K562 (cell line): ENCODE results near the gene NBPF3. TPM values are rescaled to one million over a fixed set of nuclear protein-coding genes. Genes with fewer than 3 reads are reported as not detected.

ENCODE experiments used
- ATAC-seq: fragments of 200-7000 bp; cut with Tn5 transposase; 3 replicates; pipeline ENCODE4 v1.9.1; 2020; ENCODE audit warnings: moderate library complexity
- BruUV-seq: library from RNA; stranded (reverse); fragments of 400-500 nt; replicated peaks from 2 replicates; lab custom pipeline; 2021; lab: Mats Ljungman, UMichigan
- CTCF ChIA-PET: fragments of 300-600 bp; formaldehyde crosslinking; extraction: SDS; loops from one replicate; lab custom pipeline; 2021; ENCODE audit warnings: low intra/inter-chr PET ratio; lab: Yijun Ruan, JAX
- POLR2A ChIA-PET: fragments of 300-600, 350-650 bp; sonication (Branson Sonifier 250); formaldehyde crosslinking; extraction: SDS; loops from one replicate; lab custom pipeline; 2021; ENCODE audit warnings: antibody characterized with exemption, inconsistent platforms; lab: Yijun Ruan, JAX
- DNase-seq, 4 experiments: peaks; one replicate each; pipeline versions ENCODE4 v3.0.0 to v3.0.0-alpha.2; 2011 to 2018; ENCODE audit warnings: low spot score in 3 of 4, mixed read lengths in 3 of 4; ENCODE audit errors: extremely low read depth in 1 of 4
- FAIRE-seq: peaks from 2 replicates; lab custom pipeline; 2011; peaks lifted over from hg19 to GRCh38; lab: Jason Lieb, UNC
- H2AFZ ChIP-seq: 2 replicates; pipeline ENCODE4 v1.6.0; 2011; ENCODE audit warnings: low read depth, low read length, control low read depth, inconsistent platforms
- H3K27ac ChIP-seq: fragments of 200-600 bp; 3 replicates; pipeline ENCODE4 v1.8.0; 2011; ENCODE audit warnings: low read depth, mild to moderate bottlenecking, control low read depth, inconsistent platforms, low read length, moderate library complexity, mixed read lengths; ENCODE audit errors: extremely low read depth
- H3K27me3 ChIP-seq, 2 experiments: fragments of 300-600 bp in 1 of 2; 2 replicates in 1 of 2; 3 replicates in 1 of 2; pipeline versions ENCODE4 v1.6.0 to v1.8.0; 2011; ENCODE audit warnings: inconsistent platforms in 2 of 2, low read length in 2 of 2, mild to moderate bottlenecking in 1 of 2, mixed read lengths in 1 of 2, moderate library complexity in 1 of 2; ENCODE audit not compliant: control insufficient read depth in 2 of 2, insufficient read depth in 2 of 2
- H3K36me3 ChIP-seq: fragments of 300-600 bp; 3 replicates; pipeline ENCODE4 v1.8.0; 2011; ENCODE audit warnings: mild to moderate bottlenecking, low read length, inconsistent platforms; ENCODE audit not compliant: control insufficient read depth, insufficient read depth
- H3K4me1 ChIP-seq, 2 experiments: fragments of 200-600 bp in 1 of 2; replicated peaks in 1 of 2; 2 replicates in 1 of 2; 3 replicates in 1 of 2; pipeline versions ENCODE4 v1.5.1 to v1.8.0; 2011; ENCODE audit warnings: inconsistent platforms in 2 of 2, low read length in 2 of 2, mild to moderate bottlenecking in 1 of 2, mixed read lengths in 1 of 2, moderate library complexity in 1 of 2; ENCODE audit not compliant: control insufficient read depth in 2 of 2, insufficient read depth in 2 of 2
- H3K4me2 ChIP-seq: 2 replicates; pipeline ENCODE4 v1.6.1; 2011; ENCODE audit warnings: low read length, control low read depth, inconsistent platforms, mixed read lengths; ENCODE audit not compliant: insufficient read depth
- H3K4me3 ChIP-seq: fragments of 200-600 bp; sonication (generic), shearing (Covaris generic); 2 replicates; pipeline ENCODE4 v1.5.1; 2016; ENCODE audit warnings: control low read depth, inconsistent platforms
- H3K79me2 ChIP-seq: fragments of 200-600 bp; 3 replicates; pipeline ENCODE4 v1.8.0; 2011; ENCODE audit warnings: low read length, inconsistent platforms; ENCODE audit not compliant: control insufficient read depth, insufficient read depth
- H3K9ac ChIP-seq, 2 experiments: 2 replicates each; pipeline versions ENCODE4 v1.6.0 to v1.6.1; 2011; ENCODE audit warnings: low read depth in 2 of 2, low read length in 2 of 2, control low read depth in 1 of 2, inconsistent platforms in 1 of 2, mild to moderate bottlenecking in 1 of 2, mixed read lengths in 1 of 2; ENCODE audit not compliant: insufficient read depth in 1 of 2
- H3K9me1 ChIP-seq: one replicate; pipeline ENCODE4 v1.6.0; 2011; ENCODE audit warnings: inconsistent platforms, mild to moderate bottlenecking, low read length, moderate library complexity; ENCODE audit not compliant: control insufficient read depth, insufficient read depth
- H3K9me3 ChIP-seq: replicated peaks from 2 replicates; pipeline ENCODE4 v1.5.1; 2011; ENCODE audit warnings: low read depth, low read length, inconsistent platforms; ENCODE audit not compliant: control insufficient read depth, insufficient read depth
- H4K20me1 ChIP-seq: replicated peaks from 2 replicates; pipeline ENCODE4 v1.6.1; 2011; ENCODE audit warnings: low read length, inconsistent platforms, mixed read lengths; ENCODE audit not compliant: control insufficient read depth, insufficient read depth
- CEBPB ChIP-seq: fragments of 450-650 bp; IDR thresholded peaks from 2 replicates; pipeline ENCODE4 v1.6.1; 2016; ENCODE audit warnings: missing genetic modification characterization, missing compliant biosample characterization
- E2F5 ChIP-seq: sonication (generic); formaldehyde crosslinking; IDR thresholded peaks from 2 replicates; pipeline ENCODE4 v1.8.0; 2022; ENCODE audit warnings: mild to moderate bottlenecking, missing genetic modification reagents
- MTA2 ChIP-seq: fragments of 450-650 bp; IDR thresholded peaks from 2 replicates; pipeline ENCODE4 v1.6.1; 2016; ENCODE audit warnings: low read depth
- MTA3 ChIP-seq: fragments of 450-650 bp; formaldehyde crosslinking; IDR thresholded peaks from 2 replicates; pipeline ENCODE4 v1.6.1; 2017; ENCODE audit warnings: mild to moderate bottlenecking, borderline replicate concordance
- NR2F6 ChIP-seq: fragments of 450-650 bp; formaldehyde crosslinking; IDR thresholded peaks from 2 replicates; pipeline ENCODE4 v1.4.0; 2020; ENCODE audit warnings: mild to moderate bottlenecking
- OTX1 ChIP-seq: fragments of 450-650 bp; formaldehyde crosslinking; IDR thresholded peaks from 2 replicates; pipeline ENCODE4 v1.4.0; 2022; ENCODE audit warnings: mild to moderate bottlenecking
- RFX7 ChIP-seq: fragments of 250-450 bp; sonication (Bioruptor Pico); IDR thresholded peaks from 2 replicates; pipeline ENCODE4 v1.5.1; 2021; ENCODE audit warnings: mild to moderate bottlenecking
- ZBTB34 ChIP-seq: fragments of 250-450 bp; sonication (Bioruptor Pico); IDR thresholded peaks from 2 replicates; pipeline ENCODE4 v1.8.0; 2021; ENCODE audit warnings: mild to moderate bottlenecking, moderate library complexity
- ZFPM2 ChIP-seq: fragments of 250-450 bp; sonication (Bioruptor Pico); IDR thresholded peaks from 2 replicates; pipeline ENCODE4 v1.5.1; 2022; ENCODE audit warnings: mild to moderate bottlenecking
- WGBS: fragments of 100-300 bp; shearing (Covaris generic); methylation state at CpG from one replicate; pipeline ENCODE4 v1.1.6; 2016; ENCODE audit warnings: low coverage, mixed read lengths; ENCODE audit not compliant: insufficient coverage; ENCODE audit errors: missing lambda C conversion rate; 5-methylcytosine and 5-hydroxymethylcytosine counted together
- in situ Hi-C: fragments of 300-500 bp; cut with MboI; formaldehyde crosslinking; loops from 4 replicates; pipeline ENCODE4 v1.15.0; 2018; ENCODE audit warnings: inconsistent platforms, mixed read lengths
- intact Hi-C: fragments of 100-400 bp; cut with micrococcal nuclease; formaldehyde crosslinking; loops from 2 replicates; pipeline ENCODE4 v1.14.2; 2022
- polyA plus RNA-seq, 8 experiments: library from polyadenylated mRNA; depleted of rRNA in 4 of 8; stranded (reverse) in 5 of 8; unstranded in 3 of 8; fragments of >200 nt; fragmentation: Nextera tagmentation in 2 of 8; fragmentation: Illumina TruSeq in 1 of 8; extraction: Ambion mirVana in 2 of 8; extraction: Trizol in 1 of 8; gene quantifications; 2 replicates each; pipeline versions ENCODE4 v1.2.1 to v1.2.3, GENCODE V29; 2011 to 2014; ENCODE audit warnings: inconsistent platforms in 1 of 8, missing spikeins in 1 of 8
- total RNA-seq, 7 experiments: library from RNA; depleted of rRNA in 6 of 7; stranded (reverse); fragments of >200 nt in 6 of 7; fragmentation: Illumina TruSeq in 2 of 7; extraction: Trizol in 2 of 7; gene quantifications; 2 replicates each; pipeline versions ENCODE4 v1.2.1 to v1.2.3, GENCODE V29; 2011 to 2021; ENCODE audit warnings: low replicate concordance in 1 of 7
- TF ChIP-seq, protein P1 (sequence below): sonication (generic); formaldehyde crosslinking; IDR thresholded peaks from 2 replicates; pipeline ENCODE4 v1.8.0; 2022; ENCODE audit warnings: missing genetic modification reagents, mild to moderate bottlenecking, moderate library complexity, borderline replicate concordance

The NBPF3 gene
- total and polyA plus RNA-seq, 9 of the 15 experiments (the other 6 are each of a cell fraction or from before 2014, with no cell fraction given) = 1.5 to 7.3 (median 5.4) TPM

DNA sequence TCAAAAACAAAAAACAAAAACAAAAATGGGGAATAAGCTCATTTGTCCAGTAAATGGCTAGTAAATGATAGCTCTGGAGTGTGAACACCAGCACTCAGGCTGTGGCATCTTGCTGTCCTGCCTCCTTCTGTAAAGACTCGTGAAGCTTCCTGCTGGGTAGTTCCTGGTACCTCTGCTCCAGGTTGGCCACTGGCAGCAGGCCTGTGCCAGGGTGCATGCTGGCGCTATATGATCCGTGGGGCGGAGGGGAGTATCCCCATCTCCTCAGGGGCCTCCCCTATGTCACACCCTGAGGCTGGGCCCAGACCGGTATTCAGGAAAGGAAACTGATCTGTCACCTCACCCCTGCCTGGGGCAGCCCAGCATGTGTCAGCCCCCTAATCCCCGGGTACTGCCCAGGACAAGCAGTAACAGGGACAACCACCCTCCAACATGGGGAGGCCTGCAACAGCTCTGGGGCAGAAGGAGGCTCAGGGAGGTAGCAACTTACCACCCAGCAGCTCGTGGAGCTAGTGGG lies 83.4 kb downstream of the NBPF3 start:
- no peaks in the 10 kb centered on the region for H3K36me3 ChIP-seq
- no peak for TF ChIP-seq OTX1
- TF ChIP-seq E2F5 = no peak
- TF ChIP-seq MTA2 = no peak
- no peak for TF ChIP-seq RFX7
- no peak for TF ChIP-seq CEBPB (tag)
- no peak for TF ChIP-seq ZFPM2 (CRISPR knock-in tag)
- TF ChIP-seq, protein P1, sequence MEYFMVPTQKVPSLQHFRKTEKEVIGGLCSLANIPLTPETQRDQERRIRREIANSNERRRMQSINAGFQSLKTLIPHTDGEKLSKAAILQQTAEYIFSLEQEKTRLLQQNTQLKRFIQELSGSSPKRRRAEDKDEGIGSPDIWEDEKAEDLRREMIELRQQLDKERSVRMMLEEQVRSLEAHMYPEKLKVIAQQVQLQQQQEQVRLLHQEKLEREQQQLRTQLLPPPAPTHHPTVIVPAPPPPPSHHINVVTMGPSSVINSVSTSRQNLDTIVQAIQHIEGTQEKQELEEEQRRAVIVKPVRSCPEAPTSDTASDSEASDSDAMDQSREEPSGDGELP (CRISPR knock-in tag) = no peak
- TF ChIP-seq MTA3 = no peak
- no peak for TF ChIP-seq ZBTB34
- TF ChIP-seq NR2F6 (CRISPR knock-in tag) = no peak
- TF ChIP-seq, all 486 proteins: peak for 0
- no peak overlapping the region for H3K9ac ChIP-seq
- H2AFZ ChIP-seq = no peak overlapping the region
- no peaks in the 10 kb centered on the region for H3K9me1 ChIP-seq
- FAIRE-seq = no peak
- ATAC-seq = no peak
- CTCF ChIA-PET = no interaction called here
- in situ Hi-C loops (loop anchor here (25.0 kb wide), 1 partner anchor 139 kb away; the partner anchor contains the start of gene RAP1GAP), intact Hi-C loops (no loop called here)
- no peak overlapping the region for H3K4me2 ChIP-seq
- no peaks in the 10 kb centered on the region for H3K79me2 ChIP-seq
- no peaks in the 10 kb centered on the region for H3K9me3 ChIP-seq
- POLR2A ChIA-PET = interaction anchor here (0.6 to 1.6 kb wide), 8 partner anchors 9 to 292 kb away, joined by 3 to 5 read pairs (median 3); no protein-coding TSS in a partner anchor
- no peak for DNase-seq
- 19% methylated on average over 7 of the region's 7 CpGs for WGBS
- BruUV-seq = no TSS peak
- peaks cover 3% of the 10 kb centered on the region; the same call in 1 of the 2 replicates for H4K20me1 ChIP-seq
- no peak overlapping the region for H3K4me3 ChIP-seq
- no peaks in the 10 kb centered on the region for H3K4me1 ChIP-seq
- peaks cover 24 to 56% of the 10 kb centered on the region in 2 experiments; a peak in 4 of 5 replicates for H3K27me3 ChIP-seq
- H3K27ac ChIP-seq = no peak overlapping the region
